Progenitor cell of endocrine pancreas (in vitro differentiated cells): Measurements from ENCODE around the gene KMT2A. TPM values are rescaled to one million over a fixed set of nuclear protein-coding genes. Genes with fewer than 3 reads are reported as not detected.

ENCODE experiments used
- DNase-seq: peaks from one replicate; pipeline ENCODE4 v3.0.0; 2021; ENCODE audit warnings: low spot score; ENCODE audit not compliant: unreplicated experiment
- H3K27ac Mint-ChIP-seq: 2 replicates; pipeline ENCODE4 v1.8.0; 2021; ENCODE audit warnings: mild to moderate bottlenecking, moderate library complexity, mixed read lengths
- H3K27me3 Mint-ChIP-seq: 2 replicates; pipeline ENCODE4 v1.8.0; 2021; ENCODE audit warnings: mixed read lengths
- H3K36me3 Mint-ChIP-seq: 2 replicates; pipeline ENCODE4 v1.8.0; 2022; ENCODE audit warnings: mixed read lengths; ENCODE audit not compliant: insufficient read depth
- H3K4me1 Mint-ChIP-seq: 2 replicates; pipeline ENCODE4 v1.8.0; 2021; ENCODE audit warnings: low read depth, mixed read lengths
- H3K4me3 Mint-ChIP-seq: 2 replicates; pipeline ENCODE4 v1.8.0; 2021; ENCODE audit warnings: low read depth, mild to moderate bottlenecking, moderate library complexity, mixed read lengths
- H3K9me3 Mint-ChIP-seq: 2 replicates; pipeline ENCODE4 v1.8.0; 2021; ENCODE audit warnings: low read depth, mixed read lengths
- total RNA-seq: library from RNA; stranded (reverse); gene quantifications from 2 replicates; pipeline ENCODE4 v1.2.1, GENCODE V29; 2021
- TF ChIP-seq, protein P1 (sequence below): fragments of 200-600 bp; sonication (generic); IDR thresholded peaks from one replicate; pipeline ENCODE4 v1.5.0; 2021; ENCODE audit warnings: antibody characterized with exemption, mild to moderate bottlenecking; ENCODE audit not compliant: unreplicated experiment

The KMT2A gene
- total RNA-seq, 1 donor from 2014 or later: 89.1 TPM

DNA sequence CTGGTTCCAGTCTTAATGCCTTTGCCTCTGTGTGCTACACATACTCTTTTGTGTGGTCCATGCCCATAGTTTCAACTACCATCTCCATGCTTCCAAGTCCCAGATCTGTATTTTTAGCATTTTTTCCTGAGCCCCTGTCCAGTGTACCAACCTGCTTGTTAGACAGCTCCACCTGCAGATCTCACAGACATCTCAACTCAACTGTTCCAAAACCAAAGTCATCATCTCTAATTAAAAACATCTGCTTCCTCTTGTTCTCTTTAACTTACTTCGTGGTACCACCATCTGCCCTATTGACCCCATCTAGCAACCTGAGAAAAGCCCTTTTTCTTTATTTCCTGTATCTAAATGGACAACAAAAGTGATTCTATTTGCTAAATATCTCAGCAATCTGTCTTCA, 8.6 kb upstream of the KMT2A start:
- Mint-ChIP-seq H3K9me3 (no peaks in the 10 kb centered on the region), H3K27ac (no peak overlapping the region), H3K4me1 (no peaks in the 10 kb centered on the region)

DNA sequence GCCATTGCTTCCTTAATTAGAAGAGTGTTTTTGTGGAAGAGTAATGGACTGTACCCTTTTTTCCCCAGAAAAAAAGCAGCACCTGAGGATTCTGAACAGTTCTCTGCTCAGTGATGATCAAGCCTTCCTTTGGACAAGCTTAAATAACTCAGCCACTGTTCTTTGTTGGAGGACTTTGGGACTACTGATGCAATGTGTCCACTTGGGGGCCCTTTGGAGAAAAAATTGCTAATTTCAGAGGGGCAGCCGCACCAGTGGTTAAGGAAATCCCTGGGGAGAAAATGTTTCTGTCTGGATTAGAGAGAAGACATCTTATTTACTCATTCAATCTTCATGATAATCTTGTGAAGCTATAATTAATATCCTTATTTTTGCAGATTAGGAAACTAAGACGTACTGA, 5.3 kb upstream of the KMT2A start:
- Mint-ChIP-seq H3K27ac (no peak overlapping the region), H3K4me3 (no peak overlapping the region), H3K4me1 (peaks cover 12% of the 10 kb centered on the region), H3K27me3 (peaks cover 4% of the 10 kb centered on the region), H3K9me3 (no peaks in the 10 kb centered on the region), H3K36me3 (no peaks in the 10 kb centered on the region)
- DNase-seq: no peak
- TF ChIP-seq, protein P1, sequence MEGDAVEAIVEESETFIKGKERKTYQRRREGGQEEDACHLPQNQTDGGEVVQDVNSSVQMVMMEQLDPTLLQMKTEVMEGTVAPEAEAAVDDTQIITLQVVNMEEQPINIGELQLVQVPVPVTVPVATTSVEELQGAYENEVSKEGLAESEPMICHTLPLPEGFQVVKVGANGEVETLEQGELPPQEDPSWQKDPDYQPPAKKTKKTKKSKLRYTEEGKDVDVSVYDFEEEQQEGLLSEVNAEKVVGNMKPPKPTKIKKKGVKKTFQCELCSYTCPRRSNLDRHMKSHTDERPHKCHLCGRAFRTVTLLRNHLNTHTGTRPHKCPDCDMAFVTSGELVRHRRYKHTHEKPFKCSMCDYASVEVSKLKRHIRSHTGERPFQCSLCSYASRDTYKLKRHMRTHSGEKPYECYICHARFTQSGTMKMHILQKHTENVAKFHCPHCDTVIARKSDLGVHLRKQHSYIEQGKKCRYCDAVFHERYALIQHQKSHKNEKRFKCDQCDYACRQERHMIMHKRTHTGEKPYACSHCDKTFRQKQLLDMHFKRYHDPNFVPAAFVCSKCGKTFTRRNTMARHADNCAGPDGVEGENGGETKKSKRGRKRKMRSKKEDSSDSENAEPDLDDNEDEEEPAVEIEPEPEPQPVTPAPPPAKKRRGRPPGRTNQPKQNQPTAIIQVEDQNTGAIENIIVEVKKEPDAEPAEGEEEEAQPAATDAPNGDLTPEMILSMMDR: peak; percentile 18

More for the DNA sequence above, 8.6 kb upstream of the KMT2A start:
- peaks cover 4% of the 10 kb centered on the region for H3K27me3 Mint-ChIP-seq
- DNase-seq: no peak
- TF ChIP-seq, protein P1: no peak
- H3K36me3 Mint-ChIP-seq: no peaks in the 10 kb centered on the region
- no peak overlapping the region for H3K4me3 Mint-ChIP-seq

DNA sequence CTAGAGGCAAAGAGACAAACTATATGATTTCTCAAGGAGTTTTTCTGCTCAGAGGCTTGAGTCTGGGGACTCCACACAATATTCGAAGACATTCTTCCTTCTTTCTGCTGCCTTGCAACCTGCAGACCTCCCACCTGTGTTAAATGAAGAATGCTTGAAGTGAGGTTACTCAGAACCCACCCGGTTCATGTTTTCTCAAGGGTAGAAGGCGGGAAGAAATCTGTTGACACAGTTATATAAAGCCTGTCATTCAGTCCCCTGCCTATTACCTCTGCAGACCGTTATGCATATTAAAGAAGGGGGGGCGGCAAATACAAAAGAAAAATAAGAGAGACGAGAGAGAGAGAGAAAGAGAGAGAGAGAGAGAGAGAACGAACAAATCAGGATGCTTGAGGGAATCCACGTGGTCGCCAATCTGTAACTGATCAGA, 2.2 kb upstream of the KMT2A start:
- Mint-ChIP-seq H3K27me3 (no peaks in the 10 kb centered on the region), H3K27ac (peak overlapping the region; percentile 95), H3K9me3 (no peaks in the 10 kb centered on the region), H3K4me3 (peak overlapping the region; percentile 81), H3K36me3 (no peaks in the 10 kb centered on the region), H3K4me1 (peaks cover 29% of the 10 kb centered on the region)
- DNase-seq: no peak
- TF ChIP-seq, protein P1: no peak

DNA sequence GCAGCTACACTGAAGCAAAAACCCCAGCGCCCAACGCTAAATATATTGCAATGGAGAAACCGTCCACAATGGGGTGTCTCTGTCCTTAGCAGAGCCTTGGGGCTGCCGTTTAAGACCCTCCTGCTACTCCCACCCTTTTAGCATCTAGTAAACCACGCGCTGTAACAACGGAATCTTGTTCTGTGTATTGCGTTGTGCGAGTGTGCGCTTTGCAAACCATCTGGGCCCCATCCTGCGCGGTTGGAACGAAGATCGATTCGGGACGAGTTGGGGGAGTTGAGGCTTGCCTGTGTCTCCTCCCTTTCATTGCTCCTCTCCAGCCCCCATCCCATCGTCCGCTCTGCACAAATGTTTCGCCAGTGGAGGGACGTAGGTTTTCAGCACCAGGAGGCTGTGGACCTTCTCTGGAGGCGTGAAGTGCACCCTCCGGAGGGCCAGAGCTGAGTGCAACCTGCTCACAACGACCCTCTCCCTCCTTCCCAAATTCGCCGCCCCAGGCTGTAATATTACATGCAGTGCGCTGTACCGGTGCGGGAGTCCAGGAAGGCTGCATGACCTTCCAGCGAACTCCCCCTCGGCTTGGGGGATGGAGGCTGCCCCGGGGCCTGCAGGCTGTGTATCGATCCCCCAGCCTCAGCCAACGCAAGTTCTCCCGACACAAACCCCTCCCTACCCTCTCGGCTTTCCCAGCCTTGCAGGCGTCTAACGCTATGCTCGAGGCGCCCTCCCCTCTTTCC, 1.6 kb upstream of the KMT2A start:
- TF ChIP-seq, protein P1: no peak
- Mint-ChIP-seq H3K27me3 (no peaks in the 10 kb centered on the region), H3K9me3 (no peaks in the 10 kb centered on the region), H3K4me1 (peaks cover 35% of the 10 kb centered on the region), H3K27ac (peak overlapping the region; percentile 95), H3K36me3 (no peaks in the 10 kb centered on the region), H3K4me3 (peak overlapping the region; percentile 81)
- peak; percentile 67 for DNase-seq

DNA sequence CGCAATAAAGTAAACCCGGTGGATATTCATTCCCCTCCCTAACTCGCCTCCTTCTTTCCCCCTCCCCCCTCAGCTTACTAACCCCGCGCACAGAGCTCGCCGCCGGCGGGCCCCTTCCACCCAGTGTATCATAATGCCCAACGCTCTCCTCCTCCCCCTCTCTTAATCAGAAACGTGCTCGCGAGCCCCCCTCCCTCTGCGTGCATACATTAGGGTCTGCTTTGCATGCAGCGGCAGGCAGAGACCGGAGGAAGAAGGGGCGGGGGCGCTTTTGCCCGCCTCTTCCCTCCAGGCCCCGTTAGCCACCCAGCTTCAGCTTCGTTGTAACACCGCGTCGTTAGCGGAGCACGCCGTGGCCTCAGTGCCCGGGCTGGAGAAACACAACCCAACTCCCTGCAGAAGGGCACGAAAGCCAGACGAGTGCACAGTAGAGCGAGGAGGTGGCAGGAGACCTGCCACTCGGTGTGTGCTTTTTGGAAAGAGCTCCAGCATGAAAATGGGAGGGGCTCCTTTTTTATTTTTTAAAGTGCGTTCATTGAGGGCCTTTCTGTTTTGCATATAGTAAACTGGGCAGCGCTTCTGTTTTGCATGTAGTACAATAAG, 901 bp upstream of the KMT2A start:
- TF ChIP-seq, protein P1: no peak
- Mint-ChIP-seq H3K27me3 (no peaks in the 10 kb centered on the region), H3K9me3 (no peaks in the 10 kb centered on the region), H3K36me3 (peaks cover 2% of the 10 kb centered on the region), H3K27ac (peak overlapping the region; percentile 95), H3K4me3 (peak overlapping the region; percentile 81), H3K4me1 (peaks cover 40% of the 10 kb centered on the region)
- peak; percentile 66 for DNase-seq
